HG02885 (cell line): ENCODE results near the gene ARHGEF19.

Experiments used
- ATAC-seq: cut with Tn5 transposase; IDR thresholded peaks from one replicate; pipeline ENCODE4 v1.9.1; 2021; ENCODE audit warnings: mild to moderate bottlenecking; ENCODE audit not compliant: unreplicated experiment, poor library complexity

Gene ARHGEF19

DNA sequence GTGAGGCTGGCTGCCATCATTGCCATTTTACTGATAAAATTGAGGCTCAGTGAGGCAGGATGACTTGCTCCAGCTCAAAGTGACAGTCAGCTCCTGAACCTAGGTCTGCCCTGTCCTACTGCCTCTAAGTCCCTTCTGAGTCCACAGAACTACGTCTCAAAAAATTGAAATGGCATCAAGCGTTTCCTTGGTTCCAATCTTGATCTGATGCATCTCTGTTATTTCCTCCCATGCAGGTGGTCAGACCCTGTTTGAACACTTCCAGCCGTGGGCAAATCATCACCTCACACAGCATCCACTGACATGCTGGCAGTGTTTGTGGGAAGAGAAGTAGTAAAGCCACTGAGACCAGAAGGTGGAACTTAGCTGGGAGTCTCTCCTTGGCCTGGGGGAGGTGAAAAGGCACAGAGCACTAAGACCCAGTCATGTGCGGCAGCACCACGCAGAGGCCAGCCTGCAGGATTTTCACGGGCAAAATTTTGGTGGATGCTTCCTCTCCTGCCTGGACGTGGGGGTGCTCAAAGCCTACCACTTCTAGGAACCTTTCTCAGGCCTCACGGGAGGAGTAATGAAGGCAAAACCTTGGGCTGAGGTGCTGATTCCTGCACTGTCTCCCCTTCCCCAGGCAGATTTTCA is 32.3 kb upstream of the ARHGEF19 start:
- no peak for ATAC-seq

DNA sequence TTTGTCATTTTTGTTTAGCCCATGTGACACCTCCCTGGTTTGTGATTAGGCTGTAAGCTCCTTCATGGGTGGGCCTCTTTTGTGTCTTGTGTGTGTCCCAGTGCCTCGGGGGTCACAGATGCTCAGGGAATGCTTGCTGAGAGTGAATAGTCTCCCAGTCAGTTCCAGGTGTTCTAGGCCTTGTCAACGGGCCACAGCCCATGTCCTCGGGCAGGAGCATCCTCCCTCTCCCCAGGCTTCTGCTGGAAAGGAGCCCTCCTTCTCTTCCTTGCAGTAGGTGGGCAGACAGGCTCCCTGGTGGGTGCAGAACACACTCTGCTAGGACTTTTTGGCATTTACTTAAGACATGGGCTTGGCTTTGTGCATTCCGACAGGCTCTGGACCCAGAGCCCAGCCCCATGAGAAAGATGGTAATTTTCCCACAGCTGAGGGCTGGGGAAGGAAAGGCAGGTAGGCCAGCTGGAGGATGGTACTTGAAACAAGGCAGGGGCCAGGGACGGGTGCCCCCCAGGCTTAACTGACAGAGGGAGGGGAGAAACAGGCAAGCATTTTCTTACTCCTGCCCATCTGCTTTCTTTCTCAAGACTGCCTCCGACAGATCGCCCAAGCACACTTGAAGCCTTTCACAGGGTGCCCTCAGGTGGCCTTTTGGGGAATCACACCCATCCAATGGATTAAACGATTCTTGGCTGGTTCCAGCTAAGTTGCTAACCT is 31.6 kb upstream of the ARHGEF19 start:
- no peak for ATAC-seq

DNA sequence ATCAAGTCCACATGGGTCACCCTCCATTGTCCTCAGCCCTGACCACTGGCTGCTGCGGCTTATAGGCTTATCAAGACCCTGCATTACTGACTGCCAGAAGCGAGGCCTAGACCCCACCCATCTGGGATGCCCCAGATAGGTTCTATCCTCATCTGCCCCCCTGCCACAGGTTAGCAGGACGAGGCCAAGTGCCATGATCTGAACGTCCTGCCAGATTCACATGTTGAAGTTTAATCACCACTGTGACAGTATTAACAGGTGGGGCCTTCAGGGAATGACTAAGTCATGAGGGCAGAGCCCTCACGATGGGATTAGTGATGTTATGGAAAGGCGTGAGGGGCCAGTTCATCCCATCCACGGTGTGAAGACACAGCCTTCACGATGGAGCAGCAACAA is 30.8 kb upstream of the ARHGEF19 start:
- ATAC-seq: no peak

DNA sequence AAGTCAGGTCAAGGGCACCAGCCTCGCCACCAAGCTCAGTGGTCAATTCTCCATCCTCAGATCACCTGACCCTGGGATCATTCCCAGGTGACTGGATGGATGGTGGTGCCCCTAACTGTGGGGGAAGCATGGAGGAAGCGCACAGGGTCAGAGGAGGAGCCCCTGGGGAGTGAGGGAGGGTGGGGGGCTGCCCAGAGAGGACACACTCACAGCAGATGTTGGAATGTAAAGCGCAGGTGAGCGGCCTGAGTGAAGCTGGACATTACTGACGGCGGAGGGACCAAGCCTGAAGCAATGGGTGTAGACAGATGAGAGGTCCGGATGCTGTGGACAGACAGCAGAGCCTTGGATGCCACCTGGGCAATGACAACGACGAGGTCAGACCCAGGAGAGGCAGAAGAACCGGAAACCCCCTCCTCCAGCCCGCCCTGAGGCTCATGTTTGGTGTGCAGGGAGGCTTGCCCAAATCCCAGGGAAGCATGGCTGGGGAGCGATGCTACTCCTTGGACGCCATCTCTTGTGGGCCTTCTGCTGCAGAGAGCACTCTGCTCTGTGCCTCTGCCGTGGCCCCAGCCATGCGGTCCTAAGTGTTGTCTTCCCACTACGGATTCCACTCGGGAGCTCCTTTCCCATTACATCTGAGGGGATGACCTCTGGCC is 30.2 kb upstream of the ARHGEF19 start:
- no peak for ATAC-seq

DNA sequence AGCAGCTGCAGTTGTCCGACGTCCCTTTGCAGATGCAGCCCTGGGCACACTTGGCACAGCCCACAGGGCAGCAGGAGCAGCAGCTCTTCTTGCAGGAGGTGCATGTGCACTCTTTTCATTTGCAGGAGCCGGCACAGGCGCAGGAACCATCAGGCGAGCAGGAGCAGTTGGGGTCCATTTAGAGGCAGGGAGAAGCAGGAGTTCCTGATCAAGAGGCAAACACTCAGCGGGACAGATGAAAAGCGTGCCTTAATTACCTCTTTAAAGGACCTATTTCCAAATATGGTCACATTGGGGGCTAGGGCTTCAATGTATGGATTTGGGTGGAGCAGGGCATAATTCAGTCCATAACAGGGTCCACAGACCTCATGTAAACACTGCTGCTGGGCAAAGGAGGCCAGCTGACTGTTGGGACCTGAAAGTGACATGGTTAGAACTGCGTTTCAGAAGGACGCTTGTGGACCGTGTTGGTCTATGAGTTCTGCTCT is 28.8 kb upstream of the ARHGEF19 start:
- ATAC-seq: no peak

DNA sequence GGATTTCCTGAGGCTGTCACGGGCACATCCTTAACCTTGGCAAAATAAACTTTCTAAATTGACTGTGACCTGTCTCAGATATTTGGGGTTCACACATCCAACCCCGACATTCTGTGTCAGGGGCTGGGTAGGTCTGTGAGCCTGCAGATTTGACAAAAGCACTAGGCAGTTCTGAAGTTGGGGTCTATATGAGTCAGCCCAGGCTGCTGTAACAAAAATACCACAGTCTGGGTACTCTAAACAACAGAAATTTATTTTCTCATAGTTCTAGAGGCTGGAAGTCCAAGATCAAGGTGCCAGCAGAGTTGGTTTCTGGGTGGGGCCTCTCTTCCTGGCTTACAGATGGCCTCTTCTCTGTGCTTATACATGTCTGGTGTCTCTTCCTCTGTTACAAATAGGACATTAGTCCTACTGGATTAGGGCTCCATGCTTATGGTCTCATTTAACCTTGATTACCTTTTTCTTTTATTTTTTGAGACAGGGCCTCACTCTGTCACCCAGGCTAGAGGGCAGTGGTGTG is 27.6 kb upstream of the ARHGEF19 start:
- no peak for ATAC-seq

DNA sequence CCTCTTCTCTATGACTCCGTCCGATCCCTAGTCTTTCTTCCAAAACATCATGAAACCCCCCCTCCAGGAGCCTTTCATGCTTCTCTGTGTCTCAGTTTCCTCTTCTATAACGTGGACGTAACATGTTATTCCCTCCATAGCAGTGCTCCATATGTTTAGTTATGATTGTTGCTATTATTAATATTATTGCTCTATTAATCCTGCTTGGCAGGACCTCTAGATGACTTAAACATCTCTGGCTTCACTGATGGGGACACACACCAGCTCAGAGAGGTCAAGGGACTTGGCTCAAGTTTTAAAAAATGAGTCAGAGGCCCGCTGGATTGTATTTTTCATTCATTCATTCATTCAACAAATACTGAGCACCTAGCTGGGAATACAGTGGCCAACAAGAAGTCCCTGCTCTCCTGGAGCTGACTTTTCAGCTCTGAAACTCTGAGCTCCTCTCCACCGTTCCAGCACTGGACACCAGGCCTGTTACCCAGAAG is 24.9 kb upstream of the ARHGEF19 start:
- no peak for ATAC-seq

DNA sequence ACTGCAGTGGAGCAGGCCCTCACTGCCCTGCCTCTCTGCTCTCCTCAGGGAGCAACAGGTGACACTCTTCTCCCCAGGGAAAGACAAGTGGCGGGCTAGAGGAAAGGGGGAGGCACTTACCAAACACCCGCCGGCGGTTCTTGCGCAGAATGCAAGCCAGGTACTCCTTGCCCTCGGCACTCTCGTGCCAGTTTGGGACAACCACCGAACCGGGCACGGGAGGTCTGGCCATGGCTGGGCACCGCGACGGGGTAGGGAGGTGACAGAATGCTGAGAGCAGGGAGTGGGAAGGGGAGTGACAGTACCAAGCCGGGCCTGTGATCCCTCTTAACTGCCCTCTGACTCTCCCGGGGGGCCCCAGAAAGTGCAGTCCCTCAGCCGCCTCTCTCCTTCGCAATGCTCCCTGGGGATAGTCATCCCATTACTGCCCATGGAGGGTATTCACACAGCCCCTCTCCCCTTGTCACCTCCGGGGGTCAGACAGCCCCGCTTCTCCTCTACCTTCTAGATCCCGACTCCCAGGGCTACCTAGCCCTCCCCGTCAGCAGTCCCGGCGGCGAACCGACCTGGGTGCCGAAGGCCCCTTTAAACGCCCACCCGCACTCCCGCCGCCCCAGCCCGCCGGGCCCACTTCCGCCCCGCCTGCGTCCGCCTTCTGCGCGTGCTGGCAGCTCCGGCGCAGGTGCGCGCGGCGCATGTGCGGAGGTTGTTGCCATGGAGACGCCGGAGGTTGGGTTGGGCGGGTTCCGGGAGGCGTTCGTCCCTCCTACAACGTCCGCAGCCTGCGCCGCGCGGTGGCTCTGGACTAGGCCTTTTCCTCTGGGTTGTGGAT is 24.3 kb upstream of the ARHGEF19 start, which contains the start of gene CPLANE2:
CPLANE2 (minus strand) TSS at position 673 of the 832 bp plus-strand sequence; CDS start at position 232, 441 bp downstream.
- peak; percentile 89 for ATAC-seq

DNA sequence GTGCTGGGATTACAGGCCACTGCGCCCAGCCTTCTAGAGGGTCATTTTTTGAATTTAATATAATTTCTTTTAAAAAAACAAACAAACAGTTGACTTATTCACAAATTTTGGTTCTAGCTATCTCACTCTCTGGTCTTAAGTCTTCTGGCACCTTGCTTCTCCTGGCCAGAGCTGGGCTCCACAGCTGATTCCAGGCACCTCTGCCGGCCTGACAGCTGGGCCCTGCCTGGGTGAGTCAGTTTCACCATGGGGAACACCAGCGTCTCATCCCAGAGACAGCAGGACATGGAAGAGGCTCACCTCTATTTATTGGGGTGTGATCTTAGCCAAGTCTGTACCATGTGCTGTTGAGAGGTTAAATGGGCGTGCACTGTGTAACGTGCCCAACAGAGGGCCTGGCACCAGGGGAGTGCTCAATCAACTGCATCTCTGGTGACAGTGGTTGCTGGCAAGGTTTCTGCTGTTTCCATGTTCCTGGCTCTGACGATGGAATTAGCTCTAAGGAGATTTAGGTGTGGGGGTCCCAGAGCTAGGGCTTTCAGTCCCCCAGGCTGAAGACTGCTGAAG is 23.6 kb upstream of the ARHGEF19 start:
- ATAC-seq: no peak

DNA sequence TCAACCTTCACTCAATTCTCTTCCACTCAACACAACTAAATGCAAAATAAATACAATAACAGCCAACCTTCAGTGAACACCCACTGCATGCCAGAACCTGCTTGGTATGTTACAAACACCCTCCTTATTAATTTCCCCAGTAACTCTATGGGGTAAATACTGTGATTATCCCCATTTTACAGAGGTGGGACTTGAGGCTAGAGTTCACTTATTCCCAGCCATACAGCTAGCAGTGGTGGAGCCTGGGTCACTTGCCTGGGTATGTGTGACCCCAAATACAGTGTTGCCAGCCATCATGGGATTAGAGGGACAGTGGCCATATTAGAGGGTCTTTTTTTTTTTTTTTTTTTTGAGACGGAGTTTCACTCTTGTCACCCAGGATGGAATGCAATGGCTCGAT is 22.9 kb upstream of the ARHGEF19 start:
- no peak for ATAC-seq

DNA sequence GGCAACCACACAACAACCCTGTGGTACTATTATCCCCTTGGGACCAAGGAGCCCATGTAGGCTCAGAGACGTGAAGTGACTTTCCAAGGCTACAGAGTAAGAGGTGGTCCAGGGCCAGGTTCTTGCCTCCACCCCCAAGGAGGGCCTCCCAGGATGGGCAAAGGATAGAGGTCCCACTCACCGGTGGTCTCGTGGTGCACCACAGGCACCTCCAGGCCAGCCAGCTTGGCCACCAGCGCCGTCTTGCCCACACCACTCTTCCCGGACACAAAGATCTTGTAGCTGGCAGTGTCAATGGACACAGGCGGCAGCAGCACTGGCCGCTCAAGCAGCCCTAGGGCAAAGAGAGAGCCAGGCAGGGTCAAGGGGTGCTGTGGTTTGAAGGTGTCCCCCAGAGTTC is 21.0 kb upstream of the ARHGEF19 start:
- ATAC-seq: no peak

DNA sequence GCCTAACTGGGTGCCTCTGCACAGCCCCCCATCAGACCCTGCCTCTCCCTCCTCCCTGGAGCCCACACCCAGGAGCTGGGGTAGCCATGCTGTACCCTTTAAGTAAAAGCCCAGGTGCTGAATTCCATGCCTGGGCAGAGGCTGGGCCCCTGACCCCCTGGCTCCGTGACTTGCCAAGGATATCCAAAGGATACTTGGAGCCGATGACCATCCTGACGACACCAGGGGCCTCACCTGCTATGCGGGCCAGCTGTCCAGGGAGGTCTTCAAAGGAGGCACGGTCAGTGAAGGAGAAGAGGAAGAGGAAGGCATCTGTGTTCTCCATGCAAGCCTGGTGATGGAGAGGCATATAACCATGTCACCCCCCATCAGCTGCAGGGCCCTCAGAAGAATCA is 19.9 kb upstream of the ARHGEF19 start:
- ATAC-seq: no peak

DNA sequence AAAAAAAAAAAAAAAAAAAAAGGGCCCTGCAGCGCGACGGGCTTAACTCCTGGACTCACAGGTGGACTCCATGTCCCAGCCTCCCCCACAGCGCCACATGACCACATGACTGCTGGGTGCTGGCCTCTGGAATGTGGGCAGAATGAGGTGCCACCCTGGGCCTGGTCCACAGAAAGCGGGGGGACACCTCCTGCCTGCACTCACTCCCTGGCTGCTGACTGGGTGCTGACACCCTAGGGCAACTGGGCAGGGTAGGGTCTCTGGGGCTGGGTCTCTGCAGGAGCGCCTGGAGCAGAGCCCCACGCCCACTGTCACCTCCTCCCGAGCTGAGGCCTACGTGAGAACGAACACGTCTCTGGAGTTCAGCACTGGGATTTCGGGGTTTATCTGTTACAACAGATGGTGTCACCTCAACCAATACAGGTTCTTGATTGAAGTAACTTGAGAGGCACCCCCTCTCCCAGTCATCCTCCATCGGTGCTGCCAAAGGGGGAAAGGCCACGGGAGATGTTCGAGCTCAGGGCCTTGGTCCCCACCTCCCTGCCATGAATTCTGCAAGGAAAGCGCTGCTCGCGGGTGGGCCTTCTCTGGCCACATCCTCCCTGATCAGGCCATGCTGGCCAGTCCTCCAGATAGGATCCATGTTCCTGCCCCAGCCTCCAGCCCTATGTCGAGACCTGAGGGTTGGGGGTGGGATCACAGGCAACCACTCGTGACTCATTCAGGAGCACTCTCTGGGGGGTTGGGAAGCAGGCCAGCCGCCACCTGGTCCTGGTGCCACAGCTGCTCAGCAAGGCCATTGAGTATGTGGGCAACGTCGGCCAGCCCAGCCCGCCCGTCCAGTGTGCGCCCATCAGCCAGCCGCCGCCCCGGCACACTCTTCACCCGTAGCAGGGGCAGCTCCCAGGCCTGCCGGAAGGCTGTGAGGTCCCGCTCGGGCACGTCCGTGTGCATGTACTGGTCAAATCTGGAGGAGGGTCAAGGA is 19.2 kb upstream of the ARHGEF19 start:
- ATAC-seq: no peak

DNA sequence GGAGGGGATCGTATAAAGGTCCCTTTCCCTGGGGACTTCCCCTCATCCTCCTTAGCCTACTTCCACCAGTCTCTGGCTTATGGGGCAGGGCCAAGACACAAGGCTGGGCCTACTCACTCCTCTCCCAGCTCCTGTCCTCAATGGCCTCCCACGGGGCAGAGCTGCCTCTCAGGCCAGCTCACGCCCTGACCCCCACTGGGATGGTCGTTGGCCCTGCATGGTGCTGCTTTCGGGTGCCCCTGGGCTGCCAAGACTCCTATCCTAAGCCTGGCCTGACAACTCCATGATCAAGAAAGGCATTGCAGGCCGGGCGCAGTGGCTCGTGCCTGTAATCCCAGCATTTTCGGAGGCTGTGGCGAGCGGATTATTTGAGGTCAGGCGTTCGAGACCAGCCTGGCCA is 18.3 kb upstream of the ARHGEF19 start:
- ATAC-seq: no peak

DNA sequence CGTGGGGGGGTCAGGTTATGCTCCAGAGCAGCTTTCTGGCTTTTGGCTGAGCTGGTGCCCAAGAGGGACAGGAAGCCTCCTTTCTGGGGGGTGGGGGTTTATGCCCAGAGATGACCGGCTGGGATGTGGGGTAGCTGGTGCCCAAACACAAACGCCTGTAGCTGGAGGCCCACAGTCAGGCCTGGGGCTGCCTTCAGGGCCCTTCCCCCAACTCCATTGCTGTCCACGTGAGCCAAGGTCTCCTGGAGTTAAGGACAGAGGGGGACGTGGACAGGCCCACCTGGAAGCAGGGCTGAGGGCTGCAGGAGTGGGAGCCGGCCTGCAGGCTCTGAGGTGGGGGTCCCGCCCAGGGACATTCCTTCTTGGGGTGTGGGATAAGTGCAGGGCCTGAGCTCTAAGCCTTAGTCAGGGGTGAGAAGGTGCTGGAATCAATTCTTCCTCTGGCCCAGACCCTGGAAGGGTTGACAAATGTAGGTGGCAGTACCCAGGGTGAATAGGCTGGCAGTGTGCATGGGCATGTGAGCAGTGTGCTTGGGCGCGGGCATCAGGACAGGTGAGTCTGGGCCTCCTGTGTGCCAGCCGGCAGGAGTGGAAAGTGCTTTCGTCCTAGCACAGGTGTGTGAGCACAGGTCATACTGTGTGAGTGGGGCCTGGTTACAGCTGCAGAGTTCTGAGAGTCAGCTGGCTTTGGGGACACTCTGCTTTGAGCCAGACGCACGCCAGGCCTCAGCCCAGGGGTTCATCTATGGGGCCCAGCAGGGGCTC is 17.7 kb upstream of the ARHGEF19 start:
- ATAC-seq: no peak

DNA sequence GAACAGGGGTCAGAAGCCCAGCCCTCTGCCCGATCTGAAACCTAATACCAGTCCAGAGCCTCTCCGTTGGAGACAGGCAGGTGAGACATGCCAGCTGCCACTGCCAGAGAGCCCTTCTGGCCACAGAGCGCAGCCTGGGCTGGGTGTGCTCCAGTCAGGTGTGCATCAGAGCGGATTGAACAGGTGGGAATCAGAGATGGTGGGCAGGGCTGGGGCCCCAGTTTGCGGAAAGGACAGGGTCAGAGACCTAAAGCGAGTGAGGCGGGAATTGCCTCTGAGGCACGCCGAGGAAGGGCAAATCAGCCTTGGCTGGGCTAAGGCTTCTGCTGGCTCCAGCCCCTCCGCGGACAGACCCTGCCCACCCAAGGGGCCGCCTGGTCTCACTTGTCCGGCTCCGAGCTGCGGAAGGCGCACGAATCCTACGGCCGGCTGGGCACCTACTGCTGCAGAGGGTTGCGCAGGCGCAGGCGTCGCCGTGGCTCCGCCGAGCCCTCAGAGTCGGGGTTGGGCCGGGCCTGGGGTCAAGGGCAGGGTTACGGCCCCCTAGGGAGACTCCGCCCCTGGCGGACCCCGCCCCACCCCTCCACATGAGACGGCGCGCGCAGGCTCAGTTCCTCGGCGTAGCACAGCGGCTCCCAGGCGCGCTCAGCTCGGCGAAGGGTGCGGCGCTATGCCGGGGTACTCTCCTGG is 14.2 kb upstream of the ARHGEF19 start:
- no peak for ATAC-seq

DNA sequence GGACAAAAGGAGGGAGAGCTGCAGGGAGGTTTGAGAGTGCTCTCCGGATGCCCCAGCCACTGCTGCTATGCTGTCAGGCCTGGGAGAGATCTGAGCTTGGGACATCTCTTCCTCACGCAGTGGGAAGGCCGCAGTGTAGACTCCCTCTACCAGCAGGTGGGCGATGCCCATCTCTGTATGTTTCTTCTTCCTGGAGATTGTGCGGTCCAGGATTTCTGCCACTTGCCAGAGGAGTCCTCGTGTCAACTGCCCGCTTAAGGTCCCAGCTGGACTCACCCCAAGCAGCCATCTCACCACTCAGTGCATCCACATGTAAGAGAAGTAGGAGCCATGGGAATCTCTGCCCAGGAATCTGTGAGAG is 13.7 kb upstream of the ARHGEF19 start:
- ATAC-seq: no peak
